ENCODE data around the gene CTNS. TPM values are rescaled to one million over a fixed set of nuclear protein-coding genes. Genes with fewer than 3 reads are reported as not detected.

The CTNS gene
- total RNA-seq, 3 donors from 2014 or later = 19.4 to 34.4 (median 21.5) TPM

GRCh38 chr17:3659541-3660111, 23.1 kb downstream of the CTNS start:
- H3K36me3 Mint-ChIP-seq (ENCODE audit: insufficient read depth) = no peaks in the 10 kb centered on the region
- no peaks in the 10 kb centered on the region for H3K9me3 Mint-ChIP-seq
- no peak overlapping the region for H3K4me3 Mint-ChIP-seq
- H3K27me3 Mint-ChIP-seq (ENCODE audit: low read depth) = no peaks in the 10 kb centered on the region
- H3K4me1 Mint-ChIP-seq (ENCODE audit: low read depth) = no peaks in the 10 kb centered on the region
- DNase-seq (no peak), ATAC-seq (no peak)

- H3K27me3 Mint-ChIP-seq (ENCODE audit: low read depth) = no peaks in the 10 kb centered on the region
- no peak for DNase-seq
- no peak for ATAC-seq
- H3K36me3 Mint-ChIP-seq (ENCODE audit: insufficient read depth) = no peaks in the 10 kb centered on the region
- no peaks in the 10 kb centered on the region for H3K9me3 Mint-ChIP-seq
- H3K4me1 Mint-ChIP-seq (ENCODE audit: low read depth) = no peaks in the 10 kb centered on the region
- no peak overlapping the region for H3K4me3 Mint-ChIP-seq
Observed at GRCh38 chr17:3660311-3660891, 23.8 kb downstream of the CTNS start.

- peaks cover 13% of the 10 kb centered on the region for H3K4me1 Mint-ChIP-seq (ENCODE audit: low read depth)
- ATAC-seq = no peak
- DNase-seq = no peak
- H3K36me3 Mint-ChIP-seq (ENCODE audit: insufficient read depth) = no peaks in the 10 kb centered on the region
- H3K9me3 Mint-ChIP-seq = no peaks in the 10 kb centered on the region
- no peaks in the 10 kb centered on the region for H3K27me3 Mint-ChIP-seq (ENCODE audit: low read depth)
- no peak overlapping the region for H3K4me3 Mint-ChIP-seq
Observed at GRCh38 chr17:3663102-3664011, 26.8 kb downstream of the CTNS start.

GRCh38 chr17:3665834-3666233, 29.3 kb downstream of the CTNS start:
- Mint-ChIP-seq H3K27me3 (ENCODE audit: low read depth) (no peaks in the 10 kb centered on the region), H3K36me3 (ENCODE audit: insufficient read depth) (no peaks in the 10 kb centered on the region), H3K4me3 (no peak overlapping the region), H3K9me3 (no peaks in the 10 kb centered on the region), H3K4me1 (ENCODE audit: low read depth) (peaks cover 19% of the 10 kb centered on the region)
- no peak for DNase-seq
- no peak for ATAC-seq

- Mint-ChIP-seq H3K4me1 (ENCODE audit: low read depth) (peaks cover 19% of the 10 kb centered on the region), H3K4me3 (peak overlapping the region; percentile 8), H3K36me3 (ENCODE audit: insufficient read depth) (no peaks in the 10 kb centered on the region), H3K27me3 (ENCODE audit: low read depth) (no peaks in the 10 kb centered on the region), H3K9me3 (no peaks in the 10 kb centered on the region)
- DNase-seq (no peak), ATAC-seq (no peak)
Observed at GRCh38 chr17:3666516-3666915, 30.0 kb downstream of the CTNS start.

GRCh38 chr17:3667366-3668278, 31.1 kb downstream of the CTNS start:
- Mint-ChIP-seq H3K4me3 (peak overlapping the region; percentile 94), H3K27me3 (ENCODE audit: low read depth) (no peaks in the 10 kb centered on the region), H3K9me3 (no peaks in the 10 kb centered on the region), H3K4me1 (ENCODE audit: low read depth) (peaks cover 19% of the 10 kb centered on the region), H3K36me3 (ENCODE audit: insufficient read depth) (no peaks in the 10 kb centered on the region)
- peak; percentile 1 to 3 for ATAC-seq
- DNase-seq = peak; percentile 10

- peak; percentile 95 for ATAC-seq
- Mint-ChIP-seq H3K27me3 (ENCODE audit: low read depth) (no peaks in the 10 kb centered on the region), H3K36me3 (ENCODE audit: insufficient read depth) (no peaks in the 10 kb centered on the region), H3K4me3 (peak within 1 kb of the TSS; percentile 94), H3K9me3 (no peaks in the 10 kb centered on the region), H3K4me1 (ENCODE audit: low read depth) (peaks cover 19% of the 10 kb centered on the region)
- DNase-seq = peak; percentile 98
Observed at GRCh38 chr17:3668279-3669084, 31.9 kb downstream of the CTNS start, which contains the start of the genes EMC6 and TAX1BP3. EMC6 (plus strand) TSS chr17:3668812; CDS start chr17:3669147, 335 bp downstream. TAX1BP3 (minus strand) TSS chr17:3668578; CDS start chr17:3668526, 52 bp downstream.

- Mint-ChIP-seq H3K4me3 (peak overlapping the region; percentile 94), H3K27me3 (ENCODE audit: low read depth) (no peaks in the 10 kb centered on the region), H3K4me1 (ENCODE audit: low read depth) (peaks cover 19% of the 10 kb centered on the region), H3K36me3 (ENCODE audit: insufficient read depth) (no peaks in the 10 kb centered on the region), H3K9me3 (no peaks in the 10 kb centered on the region)
- ATAC-seq = no peak
- no peak for DNase-seq
Observed at GRCh38 chr17:3669085-3669347, 32.5 kb downstream of the CTNS start.

- H3K4me1 Mint-ChIP-seq (ENCODE audit: low read depth) = peaks cover 19% of the 10 kb centered on the region
- peak overlapping the region; percentile 94 for H3K4me3 Mint-ChIP-seq
- H3K36me3 Mint-ChIP-seq (ENCODE audit: insufficient read depth) = no peaks in the 10 kb centered on the region
- no peak for ATAC-seq
- no peak for DNase-seq
- H3K27me3 Mint-ChIP-seq (ENCODE audit: low read depth) = no peaks in the 10 kb centered on the region
- no peaks in the 10 kb centered on the region for H3K9me3 Mint-ChIP-seq
Observed at GRCh38 chr17:3669548-3669947, 33.0 kb downstream of the CTNS start.

- no peak for DNase-seq
- Mint-ChIP-seq H3K36me3 (ENCODE audit: insufficient read depth) (peaks cover 3% of the 10 kb centered on the region), H3K27me3 (ENCODE audit: low read depth) (no peaks in the 10 kb centered on the region), H3K4me3 (no peak overlapping the region), H3K4me1 (ENCODE audit: low read depth) (peaks cover 9% of the 10 kb centered on the region), H3K9me3 (no peaks in the 10 kb centered on the region)
- no peak for ATAC-seq
Observed at GRCh38 chr17:3672571-3672970, 36.0 kb downstream of the CTNS start.

- Mint-ChIP-seq H3K36me3 (ENCODE audit: insufficient read depth) (peaks cover 3% of the 10 kb centered on the region), H3K9me3 (no peaks in the 10 kb centered on the region), H3K4me1 (ENCODE audit: low read depth) (no peaks in the 10 kb centered on the region), H3K27me3 (ENCODE audit: low read depth) (no peaks in the 10 kb centered on the region), H3K4me3 (no peak overlapping the region)
- DNase-seq (no peak), ATAC-seq (no peak)
Observed at GRCh38 chr17:3675886-3676285, 39.3 kb downstream of the CTNS start.

GRCh38 chr17:3678095-3678820, 41.7 kb downstream of the CTNS start:
- Mint-ChIP-seq H3K4me1 (ENCODE audit: low read depth) (peaks cover 5% of the 10 kb centered on the region), H3K36me3 (ENCODE audit: insufficient read depth) (peaks cover 3% of the 10 kb centered on the region)
- ATAC-seq = no peak

More at GRCh38 chr17:3678095-3678820, 41.7 kb downstream of the CTNS start:
- Mint-ChIP-seq H3K4me3 (no peak overlapping the region), H3K9me3 (no peaks in the 10 kb centered on the region), H3K27me3 (ENCODE audit: low read depth) (no peaks in the 10 kb centered on the region)
- DNase-seq = no peak

Data from activated T-cell treated with anti-CD3 and anti-CD28 coated beads, Interleukin-2, amount 50 U/mL, for 4 hours (primary cell).